VCaP (cell line): ENCODE results near the gene SLC45A1.

Experiments used
- H3K27ac ChIP-seq: fragments of 450-650 bp; 2 replicates; pipeline ENCODE4 v1.5.1; 2017
- TF ChIP-seq, protein P1 (sequence below): fragments of 450-650 bp; conservative IDR thresholded peaks from 2 replicates; pipeline ENCODE4 v1.5.1; 2017; ENCODE audit warnings: mild to moderate bottlenecking, moderate library complexity

SLC45A1 gene

GRCh38 chr1:8373581-8374241, 55.8 kb downstream of the SLC45A1 start:
- peak overlapping the region; percentile 60 for H3K27ac ChIP-seq
- TF ChIP-seq, protein P1, sequence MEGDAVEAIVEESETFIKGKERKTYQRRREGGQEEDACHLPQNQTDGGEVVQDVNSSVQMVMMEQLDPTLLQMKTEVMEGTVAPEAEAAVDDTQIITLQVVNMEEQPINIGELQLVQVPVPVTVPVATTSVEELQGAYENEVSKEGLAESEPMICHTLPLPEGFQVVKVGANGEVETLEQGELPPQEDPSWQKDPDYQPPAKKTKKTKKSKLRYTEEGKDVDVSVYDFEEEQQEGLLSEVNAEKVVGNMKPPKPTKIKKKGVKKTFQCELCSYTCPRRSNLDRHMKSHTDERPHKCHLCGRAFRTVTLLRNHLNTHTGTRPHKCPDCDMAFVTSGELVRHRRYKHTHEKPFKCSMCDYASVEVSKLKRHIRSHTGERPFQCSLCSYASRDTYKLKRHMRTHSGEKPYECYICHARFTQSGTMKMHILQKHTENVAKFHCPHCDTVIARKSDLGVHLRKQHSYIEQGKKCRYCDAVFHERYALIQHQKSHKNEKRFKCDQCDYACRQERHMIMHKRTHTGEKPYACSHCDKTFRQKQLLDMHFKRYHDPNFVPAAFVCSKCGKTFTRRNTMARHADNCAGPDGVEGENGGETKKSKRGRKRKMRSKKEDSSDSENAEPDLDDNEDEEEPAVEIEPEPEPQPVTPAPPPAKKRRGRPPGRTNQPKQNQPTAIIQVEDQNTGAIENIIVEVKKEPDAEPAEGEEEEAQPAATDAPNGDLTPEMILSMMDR: no peak

- TF ChIP-seq, protein P1: no peak
- H3K27ac ChIP-seq: peak overlapping the region; percentile 60
Observed at GRCh38 chr1:8374356-8374755, 56.4 kb downstream of the SLC45A1 start.

DNA sequence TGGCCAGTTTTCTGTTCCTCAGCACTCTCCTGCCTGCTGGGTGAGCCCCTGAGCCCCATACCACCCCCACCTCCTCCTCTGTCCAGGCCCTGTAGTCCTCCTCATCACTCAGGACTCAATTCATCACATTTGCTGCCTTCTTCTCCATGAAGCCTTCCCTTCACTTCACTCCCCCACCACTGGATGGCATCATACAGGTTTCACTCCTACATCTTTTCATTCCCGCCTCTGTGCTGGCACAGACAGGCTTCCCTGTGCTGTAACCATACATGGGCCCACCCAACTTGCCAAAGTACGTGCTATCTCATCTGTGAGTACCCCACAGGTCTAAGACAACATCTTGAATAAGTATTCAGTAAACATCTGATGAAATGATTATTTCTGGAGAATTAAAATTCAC, 56.9 kb downstream of the SLC45A1 start:
- peak overlapping the region; percentile 60 for H3K27ac ChIP-seq

DNA sequence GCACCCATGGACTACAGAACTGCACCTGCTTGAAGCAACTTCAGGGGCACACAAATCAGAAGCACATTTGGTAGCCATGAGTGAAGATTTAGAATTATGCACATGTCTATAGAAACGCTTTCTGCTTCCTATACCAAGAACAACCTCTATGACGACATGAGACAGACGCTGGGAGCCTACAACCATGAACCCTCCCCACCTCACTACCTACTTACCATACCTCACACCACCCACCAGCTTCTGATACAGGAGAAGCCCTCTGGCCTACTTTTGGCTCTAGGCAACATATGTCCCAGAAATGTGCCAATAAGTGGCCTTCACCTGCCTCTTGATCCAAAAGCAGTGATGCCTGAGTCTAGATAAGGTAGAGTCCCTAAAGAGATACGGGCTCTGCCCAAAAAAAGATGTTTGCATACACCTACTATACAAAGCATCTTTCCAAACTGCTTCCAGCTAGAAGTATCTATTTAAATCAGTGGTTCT, 58.5 kb downstream of the SLC45A1 start:
- H3K27ac ChIP-seq: peak overlapping the region; percentile 45
- TF ChIP-seq, protein P1: no peak

More for the DNA sequence above, 56.9 kb downstream of the SLC45A1 start:
- TF ChIP-seq, protein P1: peak; percentile 78

- peak overlapping the region; percentile 45 for H3K27ac ChIP-seq
- TF ChIP-seq, protein P1: no peak
Observed at GRCh38 chr1:8377271-8377981, 59.5 kb downstream of the SLC45A1 start.

DNA sequence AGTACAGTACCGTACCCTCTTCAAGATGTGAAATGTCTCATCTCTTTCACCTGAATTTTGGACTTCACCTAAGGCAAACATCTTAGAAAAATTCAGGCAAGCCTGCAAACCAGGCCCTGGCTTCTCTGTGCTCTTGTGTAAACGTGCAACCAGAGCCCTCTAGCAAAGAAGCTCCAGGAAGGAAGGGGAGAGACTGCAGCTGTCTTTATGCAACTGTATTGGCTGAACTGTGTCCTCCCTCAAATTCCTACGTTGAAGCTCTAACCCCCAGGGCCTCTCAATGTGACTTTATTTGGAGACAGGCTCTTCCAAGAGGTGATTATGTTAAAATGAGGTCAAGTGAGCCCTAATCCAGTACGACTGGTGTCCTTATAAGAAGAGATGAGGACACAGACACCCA, 60.3 kb downstream of the SLC45A1 start:
- H3K27ac ChIP-seq: peak overlapping the region; percentile 45
- TF ChIP-seq, protein P1: no peak

DNA sequence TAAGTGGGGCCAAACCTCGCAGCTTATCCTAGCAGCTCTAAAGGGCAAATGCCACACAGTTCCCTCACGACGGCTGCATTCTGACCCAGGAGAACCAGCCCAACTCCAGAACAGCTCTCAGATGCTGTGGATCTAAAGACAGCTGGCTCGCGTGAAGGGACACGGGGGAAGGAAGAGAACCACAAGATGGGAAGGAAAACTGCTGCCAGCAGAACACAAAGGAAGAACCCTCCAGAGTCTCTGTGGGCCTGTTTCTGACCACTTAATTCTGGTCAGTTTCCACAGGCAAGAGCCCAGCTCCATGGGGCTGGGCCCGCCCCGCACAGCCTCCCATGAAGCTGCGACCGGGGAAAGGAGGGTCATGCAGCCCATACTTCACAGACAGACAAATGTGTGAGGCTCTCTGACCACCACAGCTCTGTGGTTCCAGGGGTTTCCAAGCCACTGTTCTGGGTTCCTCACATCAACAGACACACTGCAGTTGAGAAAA, 61.1 kb downstream of the SLC45A1 start:
- TF ChIP-seq, protein P1: no peak
- H3K27ac ChIP-seq: peak overlapping the region; percentile 45
